Measurements from ENCODE around the gene SPATA16.
"Not testable (repeated sequence)": the region's sequence is repeated elsewhere in the genome, so short reads cannot be mapped to it uniquely, and the experiment has no call there.

SPATA16 gene

DNA sequence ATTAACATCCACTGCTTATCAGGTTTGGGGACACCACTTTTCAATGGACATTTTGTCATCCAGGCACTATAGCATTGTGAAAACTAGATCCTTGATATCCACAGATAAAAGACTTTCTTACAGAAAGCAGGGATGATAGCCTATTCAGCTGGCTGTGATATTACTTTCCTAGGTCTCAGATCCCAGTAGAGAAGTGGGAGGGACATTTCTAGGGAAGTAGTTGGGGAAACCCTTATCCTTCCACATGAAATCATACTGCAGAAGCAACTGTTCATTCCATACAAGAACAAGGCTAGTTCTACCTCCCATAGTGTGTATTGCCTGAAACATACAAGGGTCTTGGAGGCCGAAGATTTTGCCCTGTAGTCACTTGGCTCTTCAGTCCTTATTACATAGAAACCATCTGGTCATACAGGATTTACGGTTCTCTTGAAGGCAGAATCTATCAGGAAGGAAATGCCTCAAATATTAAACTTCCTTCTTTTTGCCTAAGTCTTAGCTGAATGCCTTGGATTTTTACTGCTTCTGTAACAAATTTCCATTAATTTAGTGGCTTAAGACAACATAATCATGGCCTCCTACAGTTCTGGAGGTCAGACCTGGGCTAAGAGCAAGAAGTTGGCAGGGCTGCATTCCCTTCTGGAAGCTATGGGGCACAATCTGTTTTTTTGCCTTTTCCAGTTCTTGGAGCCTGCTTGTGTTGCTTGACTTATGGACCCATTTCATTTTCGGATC lies 271.1 kb downstream of the SPATA16 start:
- DNase-seq: no peak

DNA sequence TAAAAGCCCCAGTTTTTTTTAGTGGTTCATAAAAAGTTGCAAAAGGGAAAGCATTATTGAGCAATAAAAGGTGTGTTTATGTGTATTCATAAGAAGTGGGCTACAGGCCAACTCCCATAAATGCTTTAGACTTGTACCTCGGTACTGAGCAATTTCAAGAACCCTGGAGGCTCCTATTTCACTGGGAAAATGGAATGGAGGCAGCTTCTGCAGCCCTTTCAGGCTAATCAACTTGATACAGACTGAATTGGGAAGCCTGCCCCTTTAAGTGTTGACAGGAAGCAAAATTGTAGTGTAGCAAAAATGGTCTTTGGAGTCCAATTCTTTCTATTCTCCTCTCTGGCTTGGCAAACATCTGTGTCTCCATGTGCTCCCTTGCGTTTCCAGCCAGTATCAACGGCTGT lies 271.7 kb downstream of the SPATA16 start:
- DNase-seq: no peak

DNA sequence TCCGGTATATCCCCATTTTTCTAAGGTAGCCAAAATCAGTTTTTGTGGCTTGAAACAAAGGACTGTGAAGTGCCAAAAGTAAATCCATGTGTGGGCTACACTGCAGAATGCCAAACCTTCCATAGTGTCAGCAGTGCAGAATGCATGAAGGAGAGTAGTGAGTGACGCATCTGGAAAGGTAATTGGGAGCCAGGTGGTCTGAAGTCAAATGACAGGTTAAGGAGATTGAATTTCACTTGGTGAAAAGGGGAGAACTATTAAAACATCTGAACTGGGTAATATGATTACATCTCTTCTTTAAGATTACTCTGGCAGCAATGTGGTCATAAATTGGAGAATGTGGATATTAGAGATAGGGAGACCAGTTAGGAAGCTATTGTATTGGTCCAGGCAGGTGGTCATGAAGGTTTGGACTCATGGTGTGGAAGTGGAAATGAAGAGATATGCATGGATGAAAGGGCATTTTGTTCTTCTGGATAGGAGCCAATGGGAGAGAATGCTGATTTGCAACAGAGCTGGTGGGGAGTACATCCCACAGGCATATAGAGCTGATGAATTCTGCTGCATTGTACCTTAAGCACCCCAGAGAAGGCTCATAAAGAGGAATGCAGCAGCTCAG lies 272.3 kb downstream of the SPATA16 start:
- DNase-seq: no peak

DNA sequence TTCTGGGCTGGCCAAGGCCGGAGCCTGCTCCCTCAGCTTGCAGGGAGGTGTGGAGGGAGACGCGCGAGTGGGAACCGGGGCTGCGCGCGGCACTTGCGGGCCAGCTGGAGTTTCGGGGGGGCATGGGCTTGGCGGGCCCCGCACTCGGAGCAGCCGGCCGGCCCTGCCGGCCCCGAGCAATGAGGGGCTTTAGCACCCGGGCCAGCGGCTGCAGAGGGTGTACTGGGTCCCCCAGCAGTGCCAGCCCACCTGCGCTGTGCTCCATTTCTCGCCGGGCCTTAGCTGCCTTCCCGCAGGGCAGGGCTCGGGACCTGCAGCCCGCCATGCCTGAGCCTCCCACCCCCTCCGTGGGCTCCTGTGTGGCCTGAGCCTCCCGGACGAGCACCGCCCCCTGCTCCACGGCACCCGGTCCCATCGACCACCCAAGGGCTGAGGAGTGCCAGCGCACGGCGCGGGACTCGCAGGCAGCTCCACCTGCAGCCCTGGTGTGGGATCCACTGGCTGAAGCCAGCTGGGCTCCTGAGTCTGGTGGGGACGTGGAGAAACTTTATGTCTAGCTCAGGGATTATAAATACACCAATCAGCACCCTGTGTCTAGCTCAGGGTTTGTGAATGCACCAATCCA lies 274.2 kb downstream of the SPATA16 start:
- DNase-seq: not testable (repeated sequence)

DNA sequence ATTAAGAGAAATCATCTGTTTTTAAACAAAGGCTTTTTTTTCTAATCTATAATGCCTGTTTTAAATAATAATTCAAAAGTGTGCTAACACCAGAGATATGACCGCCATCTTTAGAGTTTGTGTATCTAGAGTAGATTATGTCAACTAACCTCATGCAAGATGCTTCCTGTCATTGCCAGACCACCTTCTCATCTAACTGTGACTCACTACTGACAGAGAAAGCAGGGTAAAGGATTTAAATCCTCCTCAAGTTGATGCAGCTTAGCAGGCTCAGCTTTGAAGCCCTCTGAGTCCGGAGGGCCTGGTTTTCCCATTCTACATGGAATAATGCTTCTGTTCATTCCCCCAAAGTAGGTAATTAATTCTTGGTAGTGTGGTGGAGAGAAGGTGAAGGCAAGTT lies 282.0 kb downstream of the SPATA16 start:
- DNase-seq: no peak

DNA sequence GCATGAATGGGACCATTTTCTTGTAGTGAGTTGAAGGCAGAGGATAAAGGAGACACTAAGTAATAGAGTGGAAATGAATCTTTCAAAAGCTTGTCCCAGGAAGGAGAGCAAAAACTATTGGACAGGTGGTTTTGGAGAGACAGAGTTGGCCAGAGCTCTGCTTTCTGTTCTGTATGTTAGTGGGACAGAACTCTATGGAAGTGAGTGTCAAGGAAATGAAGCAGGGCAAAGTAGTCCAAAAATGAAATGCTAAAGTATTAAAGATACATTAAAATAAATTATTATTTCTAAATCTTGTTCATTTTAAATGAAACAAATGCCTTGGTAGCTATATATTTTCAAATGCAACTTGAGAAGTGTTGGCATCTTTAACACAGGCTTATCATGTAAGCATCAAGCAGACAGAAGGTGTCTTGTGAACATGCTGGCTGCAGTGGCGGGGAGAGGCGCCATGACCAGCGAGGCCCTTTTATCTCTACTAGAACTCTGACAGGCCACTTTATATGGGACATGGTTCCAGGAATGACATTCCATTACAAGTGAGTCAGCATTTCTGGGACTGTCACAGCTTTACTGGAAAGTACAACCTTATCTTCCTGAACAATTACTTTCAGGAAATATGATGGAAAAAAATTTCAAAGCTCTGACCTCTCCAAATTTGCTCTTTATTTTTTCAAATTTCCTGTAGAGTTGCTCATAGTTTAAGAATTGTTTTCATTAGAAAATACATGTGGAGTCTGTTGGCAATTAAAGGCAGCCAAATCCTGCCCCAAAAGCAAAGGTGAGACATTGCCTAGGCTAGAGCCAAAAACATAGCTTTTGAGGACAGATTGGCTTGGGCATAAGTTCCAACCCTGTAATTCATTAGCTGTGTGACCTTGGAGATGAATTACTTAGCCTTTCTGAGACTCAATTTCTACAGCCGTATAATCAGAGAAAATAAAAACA lies 284.0 kb downstream of the SPATA16 start:
- no peak for DNase-seq

DNA sequence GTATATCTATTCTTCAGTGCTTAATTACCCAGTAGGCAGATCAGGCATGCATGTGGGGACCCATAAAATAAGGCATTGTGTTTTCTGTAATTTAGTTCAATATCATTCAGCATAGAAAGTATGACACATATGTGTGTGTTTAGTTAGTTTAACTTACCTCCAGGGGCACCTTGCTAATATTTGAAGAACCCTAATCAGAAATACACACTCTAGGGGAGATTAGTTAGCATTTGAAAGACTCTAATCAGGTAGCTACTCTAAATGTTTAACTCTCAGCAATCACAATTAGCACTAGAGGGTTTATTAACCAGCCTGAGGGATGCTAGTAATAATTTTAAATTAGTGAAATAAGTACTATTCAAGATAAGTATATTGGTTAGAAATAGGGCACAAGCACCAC lies 286.0 kb downstream of the SPATA16 start:
- DNase-seq: no peak

DNA sequence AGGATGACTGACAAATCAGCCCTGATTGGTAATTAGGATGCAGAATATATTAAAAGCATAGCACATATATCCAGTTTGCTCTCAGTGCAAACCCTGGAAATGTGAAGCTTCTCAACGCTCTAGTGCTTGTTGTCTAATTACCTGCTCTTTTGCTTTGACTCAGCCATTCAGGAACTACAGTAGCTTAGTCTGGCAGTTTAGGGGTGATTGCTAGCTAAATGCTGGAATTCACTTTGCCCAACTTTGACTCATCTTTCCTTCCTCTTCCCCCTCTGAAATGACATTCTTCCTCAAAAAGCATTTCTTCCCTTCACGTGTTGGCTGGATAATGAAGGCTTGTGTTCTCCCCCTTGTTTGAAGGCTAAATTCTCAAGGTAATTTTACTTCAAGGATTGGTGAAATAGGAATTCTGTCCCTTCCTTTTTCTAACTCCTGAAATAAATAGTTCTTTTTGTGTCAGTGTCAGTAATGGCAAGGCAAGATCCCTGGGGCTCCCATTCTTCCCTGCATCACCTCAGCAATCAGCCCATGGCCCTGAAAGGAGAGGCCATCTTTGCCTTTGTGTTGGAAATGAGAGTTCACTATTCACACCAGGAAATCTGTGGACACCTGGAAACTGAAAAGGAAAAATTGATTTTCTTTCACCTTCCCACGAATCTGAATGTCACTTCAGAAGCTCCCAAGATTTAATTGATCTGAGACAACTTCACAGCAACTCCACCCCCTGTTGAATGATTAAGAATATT lies 286.9 kb downstream of the SPATA16 start:
- no peak for DNase-seq

DNA sequence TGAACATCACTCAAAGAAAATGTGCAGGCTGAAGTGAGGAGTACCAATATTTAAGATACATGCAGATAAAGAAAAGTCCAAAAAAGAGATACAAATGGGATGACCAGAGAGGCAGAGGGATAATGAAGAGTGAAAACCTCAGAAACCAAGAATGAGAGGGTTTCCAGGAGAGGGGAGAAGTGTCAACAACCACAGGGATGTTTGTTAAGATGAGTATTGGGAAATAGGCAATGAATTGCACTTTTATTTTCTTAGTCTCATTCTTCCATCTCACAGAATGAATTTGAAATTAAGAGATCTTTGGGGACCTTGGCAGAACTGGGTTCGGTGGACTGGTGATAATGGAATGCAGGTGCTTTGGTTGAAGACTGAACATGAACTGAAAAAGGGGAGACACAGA lies 288.0 kb downstream of the SPATA16 start:
- DNase-seq: no peak

DNA sequence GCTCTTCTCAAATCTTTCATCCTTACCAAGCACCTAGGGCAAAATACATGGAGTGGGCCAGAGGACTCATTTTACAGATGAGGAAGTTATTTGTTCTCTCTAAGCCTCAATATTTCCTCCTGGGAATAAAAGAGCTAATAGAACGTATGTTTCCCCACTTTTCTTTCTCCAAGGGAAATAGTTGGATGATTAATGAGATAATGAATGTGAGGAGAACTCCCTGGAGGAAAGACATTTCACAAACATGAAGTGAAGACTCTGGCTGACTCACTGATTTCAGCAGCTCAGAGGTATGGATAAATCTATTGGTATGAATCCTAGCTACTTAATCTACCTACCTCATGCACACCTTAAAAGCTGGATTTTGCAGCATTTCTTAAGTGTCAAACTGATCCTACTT lies 292.1 kb downstream of the SPATA16 start:
- no peak for DNase-seq

DNA sequence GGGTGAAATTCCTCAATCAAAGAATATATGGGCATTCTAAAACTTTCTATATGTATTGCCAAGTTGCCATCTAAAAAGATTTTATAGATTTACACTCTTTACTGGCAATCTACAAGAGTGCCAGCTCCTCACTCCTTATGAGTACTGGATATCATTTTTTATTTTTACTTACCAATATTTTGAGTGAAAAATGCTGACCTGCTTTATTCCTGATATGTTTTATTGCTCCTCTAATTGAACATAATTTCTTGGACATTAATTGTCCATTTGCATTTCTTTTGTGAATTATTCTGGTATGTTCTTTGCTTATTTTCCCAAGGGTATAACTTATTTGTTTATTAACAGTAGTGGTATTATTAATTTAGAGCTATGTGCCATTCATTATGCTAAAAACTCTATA lies 293.7 kb downstream of the SPATA16 start:
- DNase-seq: no peak

DNA sequence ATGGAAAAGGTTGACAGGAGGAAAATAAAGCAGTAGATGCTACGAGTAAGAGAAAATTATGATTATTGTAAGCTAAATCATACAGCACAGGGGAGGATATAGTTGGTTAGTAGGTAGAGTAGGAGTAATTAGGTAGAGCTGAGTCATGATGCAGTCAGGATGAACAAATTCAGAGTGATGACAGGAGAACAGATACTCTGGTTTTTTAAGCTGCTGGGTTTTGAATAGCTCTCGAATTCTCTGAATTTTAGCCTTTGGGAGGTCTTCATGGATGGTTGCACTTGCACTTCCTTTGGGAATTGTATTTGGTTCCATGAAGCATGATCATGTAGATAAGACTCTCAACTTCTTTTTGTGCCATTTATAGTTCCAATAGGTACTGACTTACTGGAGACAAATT lies 294.3 kb downstream of the SPATA16 start:
- DNase-seq: no peak

DNA sequence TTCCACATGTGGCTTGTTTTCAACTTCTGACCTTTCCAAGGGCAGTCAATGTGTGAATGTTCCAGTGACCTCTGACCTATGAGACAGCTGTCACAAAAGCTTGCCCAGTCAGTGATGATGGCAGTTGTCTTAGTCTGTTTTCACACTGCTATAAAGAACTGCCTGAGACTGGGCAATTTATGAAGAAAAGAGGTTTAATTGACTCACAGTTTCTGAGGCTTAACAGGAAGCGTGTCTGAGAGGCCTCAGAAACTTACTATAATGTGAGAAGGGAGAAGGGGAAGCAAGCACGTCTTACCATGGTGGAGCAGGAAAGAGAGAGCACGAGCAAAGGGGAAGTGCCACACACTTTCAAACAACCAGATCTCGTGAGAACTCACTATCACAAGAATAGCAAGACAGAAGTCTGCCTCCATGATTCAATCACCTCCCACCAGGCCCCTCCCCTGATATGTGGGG lies 294.9 kb downstream of the SPATA16 start:
- DNase-seq: no peak

DNA sequence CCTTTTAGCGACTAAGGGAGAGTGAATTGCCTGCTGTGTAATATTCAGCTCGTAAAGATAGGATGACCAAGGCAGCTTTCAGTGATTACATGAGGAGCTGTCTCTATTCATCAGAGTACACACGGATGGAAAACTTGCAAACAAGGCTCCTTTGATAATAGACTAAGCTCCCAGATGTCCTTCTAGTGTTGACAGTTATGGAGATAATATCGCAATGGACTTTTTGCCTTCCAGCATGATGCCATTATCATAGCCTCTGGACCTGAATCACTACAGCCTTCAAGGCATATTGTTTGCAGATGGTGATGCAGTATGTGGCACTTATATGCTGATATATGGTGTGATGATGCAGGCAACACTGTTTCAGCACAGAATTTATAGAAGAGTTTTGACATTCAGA lies 296.6 kb downstream of the SPATA16 start:
- DNase-seq: no peak

DNA sequence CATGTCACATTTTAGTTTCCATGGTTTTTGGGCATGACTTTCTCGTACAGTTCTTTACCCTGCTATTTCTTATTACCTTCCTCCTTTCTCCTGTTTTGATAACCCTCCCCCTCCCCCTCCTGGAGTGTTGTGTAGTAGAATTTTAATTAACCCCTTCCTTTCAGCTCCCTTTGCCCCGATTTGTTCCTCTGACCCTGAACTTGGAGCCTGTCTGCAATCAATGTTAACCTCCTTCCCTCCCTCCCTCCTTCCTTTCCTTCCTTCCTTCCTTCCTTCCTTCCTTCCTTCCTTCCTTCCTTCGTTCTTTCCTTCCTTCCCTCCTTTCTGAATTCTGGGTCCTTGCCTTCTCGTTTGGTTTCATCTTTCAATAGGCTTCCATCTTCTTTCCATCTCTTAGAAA lies 300.1 kb downstream of the SPATA16 start:
- no peak for DNase-seq

DNA sequence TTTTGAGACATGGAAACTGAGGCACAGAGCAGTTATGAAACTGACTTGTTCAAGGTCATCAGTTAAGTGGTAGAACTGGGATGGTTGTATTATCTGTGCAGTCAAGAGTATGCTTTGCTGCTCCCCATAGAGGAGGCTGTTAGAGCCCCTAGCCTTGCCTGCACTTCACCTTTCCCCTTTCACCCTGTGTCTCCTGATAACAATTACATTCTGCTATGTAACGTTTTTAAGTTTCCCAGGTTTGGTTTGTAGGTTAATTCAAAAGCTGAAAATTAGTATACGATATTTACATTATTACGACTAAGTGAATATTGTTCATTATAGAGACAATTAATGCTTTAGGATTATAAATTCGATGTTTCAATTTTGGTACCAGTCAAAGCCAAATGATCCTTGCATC lies 300.6 kb downstream of the SPATA16 start:
- DNase-seq: no peak

DNA sequence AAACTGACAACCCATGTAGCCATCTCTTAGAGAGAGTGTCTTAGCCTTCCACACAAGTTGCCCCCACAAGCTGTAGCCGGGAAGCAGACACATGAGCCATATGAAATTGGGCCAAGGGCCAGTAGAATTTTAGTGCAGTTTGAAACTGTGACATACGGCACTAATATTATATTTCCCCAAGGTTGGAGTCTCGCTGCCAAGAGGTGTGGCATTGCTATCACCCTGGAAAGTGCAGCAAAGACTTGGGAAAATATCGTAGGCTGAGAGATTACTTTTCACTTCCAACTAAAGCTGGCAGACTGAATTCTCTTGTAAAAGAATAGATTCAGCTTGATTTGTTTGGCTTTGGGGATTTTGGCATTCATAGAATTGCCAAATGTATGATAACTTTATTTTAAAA lies 301.4 kb downstream of the SPATA16 start:
- DNase-seq: no peak

All from effector CD4-positive, alpha-beta T cell (primary cell).